ENCODE measurements around the gene GYS1. TPM values are rescaled to one million over a fixed set of nuclear protein-coding genes. Genes with fewer than 3 reads are reported as not detected.

GYS1 gene
- total RNA-seq, 1 donor from 2014 or later, result 25.5 TPM

DNA sequence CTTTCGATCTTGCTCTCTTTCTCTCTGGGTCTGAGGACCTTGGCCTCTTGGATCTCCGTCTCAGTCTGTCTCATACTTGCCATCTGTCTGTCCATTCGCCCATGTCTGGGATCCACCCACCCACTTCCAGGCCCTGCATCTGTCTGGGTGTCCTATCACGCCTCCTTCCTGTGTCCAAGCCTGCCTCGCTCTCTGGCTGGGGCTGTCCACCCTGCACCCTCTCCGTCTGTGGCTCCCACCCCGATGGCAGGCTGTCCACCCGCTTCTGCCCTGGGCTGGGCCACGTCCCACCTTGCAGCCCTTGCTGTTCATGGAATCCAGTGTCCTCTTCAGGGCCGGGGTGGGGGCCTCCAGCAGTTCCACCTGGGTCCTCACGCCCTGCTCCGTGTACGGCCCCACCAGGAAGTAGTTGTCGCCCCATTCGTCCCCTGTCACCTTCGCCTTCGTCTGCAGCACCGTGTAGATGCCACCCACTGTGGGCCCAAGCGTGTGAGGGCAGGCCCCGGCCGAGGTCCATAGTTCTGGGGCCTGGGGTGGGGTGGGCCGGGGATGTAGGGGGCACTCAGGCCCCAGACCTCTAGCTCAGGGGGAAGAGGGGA is 2.0 kb downstream of the GYS1 start:
- Histone ChIP-seq H3K27me3 (ENCODE audit: control insufficient read depth, insufficient read depth, low read length) (no peaks in the 10 kb centered on the region), H3K4me3 (ENCODE audit: low read depth, low read length) (no peak overlapping the region), H3K36me3 (ENCODE audit: control insufficient read depth, insufficient read depth, low read length) (peaks cover 17% of the 10 kb centered on the region)
- FAIRE-seq, result no peak
- DNase-seq (ENCODE audit: low read depth), result no peak
- TF ChIP-seq, protein P1, sequence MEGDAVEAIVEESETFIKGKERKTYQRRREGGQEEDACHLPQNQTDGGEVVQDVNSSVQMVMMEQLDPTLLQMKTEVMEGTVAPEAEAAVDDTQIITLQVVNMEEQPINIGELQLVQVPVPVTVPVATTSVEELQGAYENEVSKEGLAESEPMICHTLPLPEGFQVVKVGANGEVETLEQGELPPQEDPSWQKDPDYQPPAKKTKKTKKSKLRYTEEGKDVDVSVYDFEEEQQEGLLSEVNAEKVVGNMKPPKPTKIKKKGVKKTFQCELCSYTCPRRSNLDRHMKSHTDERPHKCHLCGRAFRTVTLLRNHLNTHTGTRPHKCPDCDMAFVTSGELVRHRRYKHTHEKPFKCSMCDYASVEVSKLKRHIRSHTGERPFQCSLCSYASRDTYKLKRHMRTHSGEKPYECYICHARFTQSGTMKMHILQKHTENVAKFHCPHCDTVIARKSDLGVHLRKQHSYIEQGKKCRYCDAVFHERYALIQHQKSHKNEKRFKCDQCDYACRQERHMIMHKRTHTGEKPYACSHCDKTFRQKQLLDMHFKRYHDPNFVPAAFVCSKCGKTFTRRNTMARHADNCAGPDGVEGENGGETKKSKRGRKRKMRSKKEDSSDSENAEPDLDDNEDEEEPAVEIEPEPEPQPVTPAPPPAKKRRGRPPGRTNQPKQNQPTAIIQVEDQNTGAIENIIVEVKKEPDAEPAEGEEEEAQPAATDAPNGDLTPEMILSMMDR (IDR thresholded peaks at IDR 0.05; ENCODE audit: insufficient read depth, low read length, severe bottlenecking), result no peak

DNA sequence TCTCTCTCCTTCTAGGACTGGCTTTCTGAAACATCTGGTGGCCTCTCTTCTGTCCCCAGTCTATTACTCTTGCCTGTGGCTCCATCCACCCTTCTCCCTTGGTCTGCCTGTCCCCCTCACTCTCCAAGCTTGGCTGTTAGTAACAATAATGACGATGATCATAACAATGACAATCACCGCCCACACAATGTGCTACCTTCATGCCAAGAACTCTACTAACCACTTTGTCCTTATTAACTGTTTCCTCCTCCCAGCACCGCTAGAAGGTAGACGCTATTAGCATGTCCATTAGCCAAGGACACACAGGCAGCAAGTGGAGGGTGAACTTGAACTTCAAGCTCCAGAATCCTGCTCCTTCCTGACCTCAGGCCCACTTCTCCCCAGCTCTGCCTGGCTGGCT is 2.7 kb downstream of the GYS1 start:
- FAIRE-seq (no peak), DNase-seq (ENCODE audit: low read depth) (no peak)
- Histone ChIP-seq H3K4me3 (ENCODE audit: low read depth, low read length) (no peak overlapping the region), H3K27me3 (ENCODE audit: control insufficient read depth, insufficient read depth, low read length) (no peaks in the 10 kb centered on the region), H3K36me3 (ENCODE audit: control insufficient read depth, insufficient read depth, low read length) (peaks cover 22% of the 10 kb centered on the region)
- TF ChIP-seq, protein P1 (IDR thresholded peaks at IDR 0.05; ENCODE audit: insufficient read depth, low read length, severe bottlenecking), result no peak

DNA sequence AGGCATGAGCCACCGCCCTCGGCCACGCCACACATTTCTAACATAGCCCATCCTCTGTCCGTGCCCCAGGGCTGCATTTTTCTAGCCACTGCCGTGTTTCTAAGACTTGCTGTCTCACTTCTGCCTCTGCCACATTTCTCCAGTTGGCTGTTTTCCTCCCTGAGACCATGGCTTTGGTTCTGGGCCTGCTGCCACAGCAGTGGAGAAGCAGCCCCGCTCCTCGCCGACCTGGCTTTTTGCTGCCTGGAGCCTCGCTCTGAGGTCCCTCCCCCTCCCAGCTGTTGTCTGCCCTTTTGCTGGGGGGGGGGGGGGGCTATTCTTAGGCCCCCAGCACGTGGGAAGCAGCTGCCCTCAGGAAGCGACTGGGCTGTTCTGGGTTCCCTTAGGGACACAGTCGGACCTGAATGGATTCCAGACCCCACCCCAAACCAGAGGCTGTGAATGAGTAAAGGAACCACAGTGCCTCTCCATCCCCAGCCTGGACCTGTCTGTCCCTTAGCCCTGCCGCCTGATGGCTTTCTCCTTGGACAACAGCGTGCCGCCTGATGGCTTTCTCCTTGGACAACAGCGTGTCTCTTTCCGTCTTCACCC is 3.3 kb downstream of the GYS1 start:
- peaks cover 26% of the 10 kb centered on the region for H3K36me3 ChIP-seq (ENCODE audit: control insufficient read depth, insufficient read depth, low read length)
- H3K4me3 ChIP-seq (ENCODE audit: low read depth, low read length), result no peak overlapping the region
- DNase-seq (ENCODE audit: low read depth) (no peak), FAIRE-seq (no peak)
- TF ChIP-seq, protein P1 (IDR thresholded peaks at IDR 0.05; ENCODE audit: insufficient read depth, low read length, severe bottlenecking), result no peak
- H3K27me3 ChIP-seq (ENCODE audit: control insufficient read depth, insufficient read depth, low read length), result no peaks in the 10 kb centered on the region

DNA sequence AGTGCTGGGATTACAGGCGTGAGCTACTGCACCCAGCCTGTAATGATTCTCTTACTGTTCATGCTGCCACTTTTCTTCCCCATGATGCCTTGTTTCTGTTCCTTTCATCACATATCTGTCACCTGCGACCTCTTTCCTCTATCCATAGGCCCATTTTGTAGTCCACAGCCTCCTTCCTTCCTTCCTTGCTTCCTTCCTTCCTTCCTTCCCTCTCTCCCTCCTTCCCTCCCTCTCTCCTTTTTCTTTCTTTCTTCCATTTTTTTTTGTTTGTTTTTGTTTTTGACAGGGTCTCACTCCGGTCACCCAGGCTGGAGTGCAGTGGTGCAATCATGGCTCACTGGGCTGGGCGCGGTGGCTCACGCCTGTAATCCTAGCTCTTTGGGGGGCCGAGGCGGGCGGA is 4.2 kb downstream of the GYS1 start:
- H3K36me3 ChIP-seq (ENCODE audit: control insufficient read depth, insufficient read depth, low read length), result peaks cover 26% of the 10 kb centered on the region
- no peaks in the 10 kb centered on the region for H3K27me3 ChIP-seq (ENCODE audit: control insufficient read depth, insufficient read depth, low read length)
- no peak overlapping the region for H3K4me3 ChIP-seq (ENCODE audit: low read depth, low read length)
- TF ChIP-seq, protein P1 (IDR thresholded peaks at IDR 0.05; ENCODE audit: insufficient read depth, low read length, severe bottlenecking), result no peak
- no peak for FAIRE-seq
- DNase-seq (ENCODE audit: low read depth), result no peak

DNA sequence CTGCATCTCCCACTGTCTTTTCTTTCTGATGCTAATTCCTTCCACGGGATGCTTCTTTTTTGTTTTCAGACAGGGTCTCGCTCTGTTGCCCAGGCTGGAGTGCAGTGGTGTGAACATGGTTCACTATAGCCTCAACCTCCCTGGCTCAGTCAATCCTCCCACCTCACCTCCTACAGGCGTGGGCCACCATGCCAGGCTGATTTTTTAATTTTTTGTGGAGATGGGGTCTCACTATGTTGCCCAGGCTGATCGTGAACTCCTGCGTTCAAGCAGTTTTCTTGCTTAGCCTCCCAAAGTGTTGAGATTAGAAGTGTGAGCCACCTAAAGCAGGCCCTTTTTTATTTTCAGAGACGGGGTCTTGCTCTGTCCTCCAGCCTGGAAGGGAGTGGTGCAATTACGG is 4.8 kb downstream of the GYS1 start:
- Histone ChIP-seq H3K4me3 (ENCODE audit: low read depth, low read length) (no peak overlapping the region), H3K36me3 (ENCODE audit: control insufficient read depth, insufficient read depth, low read length) (peaks cover 27% of the 10 kb centered on the region), H3K27me3 (ENCODE audit: control insufficient read depth, insufficient read depth, low read length) (no peaks in the 10 kb centered on the region)
- FAIRE-seq (no peak), DNase-seq (ENCODE audit: low read depth) (no peak)
- TF ChIP-seq, protein P1 (IDR thresholded peaks at IDR 0.05; ENCODE audit: insufficient read depth, low read length, severe bottlenecking), result no peak

DNA sequence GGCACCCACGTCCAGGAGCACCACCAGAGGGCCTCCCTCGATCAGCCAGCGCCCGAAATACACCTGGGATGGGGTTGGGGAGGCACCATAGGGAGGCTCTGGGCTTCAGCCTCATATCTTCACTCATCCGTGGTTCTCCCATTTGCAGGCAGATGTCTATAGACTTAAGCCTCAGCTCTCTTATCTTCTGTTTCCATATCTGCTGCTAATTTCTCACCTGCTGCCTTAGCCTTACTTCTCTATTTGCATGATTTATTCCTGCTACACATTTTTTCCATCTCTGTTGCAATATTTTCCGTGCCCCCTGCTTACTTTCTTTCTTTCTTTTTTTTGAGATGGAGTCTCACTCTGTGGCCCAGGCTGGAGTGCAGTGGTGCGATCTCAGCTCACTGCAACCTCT is 5.8 kb downstream of the GYS1 start:
- Histone ChIP-seq H3K27me3 (ENCODE audit: control insufficient read depth, insufficient read depth, low read length) (no peaks in the 10 kb centered on the region), H3K4me3 (ENCODE audit: low read depth, low read length) (no peak overlapping the region), H3K36me3 (ENCODE audit: control insufficient read depth, insufficient read depth, low read length) (peaks cover 32% of the 10 kb centered on the region)
- TF ChIP-seq, protein P1 (IDR thresholded peaks at IDR 0.05; ENCODE audit: insufficient read depth, low read length, severe bottlenecking), result no peak
- DNase-seq (ENCODE audit: low read depth) (no peak), FAIRE-seq (no peak)
